Kidney epithelial cell (primary cell): ENCODE measurements around the gene OSBPL9. TPM values are rescaled to one million over a fixed set of nuclear protein-coding genes. Genes with fewer than 3 reads are reported as not detected.

Experiments used
- DNase-seq: peaks from one replicate; pipeline ENCODE4 v3.0.0-alpha.2; 2010; ENCODE audit warnings: low read depth
- H3K27me3 ChIP-seq: 2 replicates; pipeline ENCODE4 v1.6.0; 2011; ENCODE audit warnings: low read length; ENCODE audit not compliant: control insufficient read depth, insufficient read depth
- H3K36me3 ChIP-seq: 2 replicates; pipeline ENCODE4 v1.5.1; 2011; ENCODE audit warnings: low read length; ENCODE audit not compliant: control insufficient read depth, insufficient read depth
- H3K4me3 ChIP-seq: 2 replicates; pipeline ENCODE4 v1.5.1; 2011; ENCODE audit warnings: low read depth, mild to moderate bottlenecking, control low read depth, low read length
- total RNA-seq: library from RNA; depleted of rRNA; stranded (reverse); fragments of >200 nt; gene quantifications from 2 replicates; pipeline ENCODE4 v1.2.3, GENCODE V29; 2015
- TF ChIP-seq, protein P1 (sequence below): IDR thresholded peaks from 2 replicates; pipeline ENCODE4 v1.5.1; 2011; ENCODE audit warnings: mild to moderate bottlenecking, moderate library complexity, low read length, control low read depth, inconsistent platforms; ENCODE audit not compliant: insufficient read depth, poor library complexity, severe bottlenecking

Gene OSBPL9
- total RNA-seq, 1 donor from 2014 or later, result 94.1 TPM

DNA sequence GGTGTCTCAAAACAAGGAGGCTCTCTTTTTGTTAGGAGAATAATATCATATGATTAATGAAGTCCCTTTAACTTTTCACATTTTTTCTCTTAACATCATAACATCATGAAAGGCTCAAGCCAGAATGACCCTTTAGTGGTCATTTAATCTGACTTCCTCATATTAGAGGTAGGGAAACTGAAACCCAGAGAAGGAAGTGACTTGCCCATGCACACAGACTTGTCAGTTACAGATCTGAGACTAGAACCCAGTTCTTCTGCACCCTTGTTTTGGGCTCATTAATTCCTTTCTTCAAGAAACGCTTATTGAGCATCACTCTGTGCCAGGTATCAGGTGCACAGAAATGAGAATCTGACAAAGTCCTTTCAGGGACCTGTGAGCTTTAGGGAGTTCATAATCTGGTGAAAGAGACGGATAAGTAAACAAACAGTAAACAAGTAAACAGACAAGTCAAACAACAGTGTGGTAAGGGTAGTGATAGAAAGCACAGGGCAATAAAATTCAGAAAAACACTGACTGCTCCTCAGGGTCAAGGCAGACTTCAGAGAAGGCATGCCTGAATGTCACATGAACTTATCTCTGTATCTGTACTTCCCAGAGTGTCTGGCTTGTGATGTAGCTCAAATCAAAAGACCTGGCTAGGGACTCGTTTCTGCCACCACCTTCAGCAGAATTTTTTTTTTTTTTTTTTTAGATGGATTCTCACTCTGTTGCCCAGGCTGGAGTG is 38.3 kb upstream of the OSBPL9 start:
- DNase-seq, result no peak
- TF ChIP-seq, protein P1, sequence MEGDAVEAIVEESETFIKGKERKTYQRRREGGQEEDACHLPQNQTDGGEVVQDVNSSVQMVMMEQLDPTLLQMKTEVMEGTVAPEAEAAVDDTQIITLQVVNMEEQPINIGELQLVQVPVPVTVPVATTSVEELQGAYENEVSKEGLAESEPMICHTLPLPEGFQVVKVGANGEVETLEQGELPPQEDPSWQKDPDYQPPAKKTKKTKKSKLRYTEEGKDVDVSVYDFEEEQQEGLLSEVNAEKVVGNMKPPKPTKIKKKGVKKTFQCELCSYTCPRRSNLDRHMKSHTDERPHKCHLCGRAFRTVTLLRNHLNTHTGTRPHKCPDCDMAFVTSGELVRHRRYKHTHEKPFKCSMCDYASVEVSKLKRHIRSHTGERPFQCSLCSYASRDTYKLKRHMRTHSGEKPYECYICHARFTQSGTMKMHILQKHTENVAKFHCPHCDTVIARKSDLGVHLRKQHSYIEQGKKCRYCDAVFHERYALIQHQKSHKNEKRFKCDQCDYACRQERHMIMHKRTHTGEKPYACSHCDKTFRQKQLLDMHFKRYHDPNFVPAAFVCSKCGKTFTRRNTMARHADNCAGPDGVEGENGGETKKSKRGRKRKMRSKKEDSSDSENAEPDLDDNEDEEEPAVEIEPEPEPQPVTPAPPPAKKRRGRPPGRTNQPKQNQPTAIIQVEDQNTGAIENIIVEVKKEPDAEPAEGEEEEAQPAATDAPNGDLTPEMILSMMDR, result no peak
- Histone ChIP-seq H3K27me3 (no peaks in the 10 kb centered on the region), H3K4me3 (no peak overlapping the region), H3K36me3 (no peaks in the 10 kb centered on the region)

DNA sequence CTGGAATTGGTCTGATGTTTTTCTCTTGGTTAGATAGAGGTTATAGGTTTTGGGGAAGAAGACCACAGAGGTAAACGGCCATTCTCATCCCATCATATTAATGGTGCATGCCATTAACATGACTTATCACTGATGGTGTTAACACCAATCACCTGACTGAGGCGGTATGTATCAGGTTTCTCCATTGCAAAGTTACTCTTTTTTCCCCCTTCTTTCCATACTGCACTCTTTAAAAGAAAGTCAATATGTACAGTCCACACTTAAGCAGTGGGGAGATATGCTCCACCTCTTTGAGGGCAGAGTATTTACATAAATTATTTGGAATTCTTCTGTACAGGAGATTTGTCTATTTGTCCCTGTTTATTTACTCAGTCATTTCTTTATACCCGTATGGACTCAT is 35.7 kb upstream of the OSBPL9 start:
- H3K27me3 ChIP-seq, result no peaks in the 10 kb centered on the region
- TF ChIP-seq, protein P1, result no peak
- no peak for DNase-seq

DNA sequence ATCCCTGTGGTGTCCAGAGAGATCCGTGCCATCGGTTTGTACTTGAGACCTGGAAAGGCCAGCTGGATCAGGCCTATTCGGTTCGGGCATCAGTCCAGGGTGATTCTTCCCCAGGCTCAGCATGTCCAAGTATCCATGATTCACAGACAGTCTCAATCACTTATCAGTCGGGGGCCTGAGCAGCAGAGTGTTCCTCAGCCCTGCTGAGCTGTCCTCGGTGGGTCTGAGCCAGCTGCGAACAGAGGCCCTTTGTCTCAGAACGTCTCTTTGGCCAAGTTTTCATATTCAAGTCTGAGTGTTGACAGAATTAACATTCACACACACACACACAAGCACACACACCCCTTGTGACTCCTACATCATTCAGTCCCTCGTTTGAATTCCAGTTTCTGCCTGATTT is 33.4 kb upstream of the OSBPL9 start:
- TF ChIP-seq, protein P1, result no peak
- DNase-seq, result no peak
- H3K4me3 ChIP-seq, result no peak overlapping the region

More for the DNA sequence above, 35.7 kb upstream of the OSBPL9 start:
- Histone ChIP-seq H3K4me3 (no peak overlapping the region), H3K36me3 (no peaks in the 10 kb centered on the region)

DNA sequence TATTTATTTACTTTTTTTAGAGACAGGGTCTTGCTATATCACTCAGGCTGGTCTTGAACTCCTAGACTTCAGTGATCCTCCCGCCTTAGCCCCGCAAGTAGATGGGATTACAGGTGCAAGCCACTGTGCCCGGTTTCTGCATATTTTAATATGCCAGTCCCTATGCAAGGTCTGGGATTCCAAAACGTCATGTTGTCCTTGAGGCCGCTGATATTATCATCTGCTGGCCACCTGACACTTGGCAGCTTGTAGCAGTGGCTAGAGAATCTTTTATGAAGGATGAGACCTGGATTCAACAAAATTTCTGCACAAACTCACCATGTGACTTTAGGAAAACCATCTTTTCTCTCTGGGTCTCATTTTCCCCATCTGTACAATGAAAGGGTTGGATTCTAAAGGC is 32.9 kb upstream of the OSBPL9 start:
- no peak overlapping the region for H3K4me3 ChIP-seq
- DNase-seq, result no peak
- no peaks in the 10 kb centered on the region for H3K27me3 ChIP-seq
- TF ChIP-seq, protein P1, result no peak
- H3K36me3 ChIP-seq, result no peaks in the 10 kb centered on the region

More for the DNA sequence above, 33.4 kb upstream of the OSBPL9 start:
- Histone ChIP-seq H3K27me3 (no peaks in the 10 kb centered on the region), H3K36me3 (no peaks in the 10 kb centered on the region)

DNA sequence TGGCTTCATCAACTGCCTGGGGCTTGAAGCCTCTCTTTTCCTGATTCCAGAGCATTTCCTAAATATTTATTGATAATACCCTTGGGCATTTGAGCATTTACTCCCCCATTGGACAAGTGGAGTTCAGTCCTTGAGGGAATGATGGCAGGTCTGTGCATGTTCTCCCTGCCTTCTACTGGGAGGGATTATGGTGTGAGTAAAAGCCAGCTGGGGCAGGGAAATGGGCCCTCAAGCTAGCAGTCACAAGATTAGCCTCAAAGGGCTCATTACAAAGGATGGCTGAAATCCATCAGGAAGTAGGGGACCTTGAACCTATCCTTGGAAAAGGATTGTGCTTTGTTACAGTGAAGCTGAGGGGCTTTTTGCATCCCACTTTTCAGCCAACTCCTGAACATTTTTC is 24.2 kb upstream of the OSBPL9 start:
- DNase-seq, result no peak
- no peak overlapping the region for H3K4me3 ChIP-seq
- TF ChIP-seq, protein P1, result no peak
- no peaks in the 10 kb centered on the region for H3K36me3 ChIP-seq
- no peaks in the 10 kb centered on the region for H3K27me3 ChIP-seq

DNA sequence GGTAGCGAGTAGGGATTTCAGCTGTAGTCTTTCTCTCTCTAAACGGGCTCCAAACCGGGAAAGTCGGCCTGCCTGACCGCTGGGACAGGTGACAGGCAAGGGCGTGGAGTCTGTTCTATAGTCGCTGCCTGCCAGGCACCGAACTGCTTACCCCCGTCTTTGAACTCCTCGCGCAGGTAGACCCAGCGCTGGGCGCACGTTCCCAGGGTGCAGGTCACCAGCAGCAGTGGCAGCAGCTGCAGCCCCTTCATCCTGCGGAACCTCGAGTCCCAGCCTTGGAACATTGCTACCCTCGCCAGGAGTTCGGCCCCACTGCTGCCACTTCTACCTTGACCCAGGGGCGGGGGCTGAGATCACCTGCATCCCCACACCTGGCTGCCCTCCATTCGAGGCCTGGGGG is 22.2 kb upstream of the OSBPL9 start:
- H3K27me3 ChIP-seq, result no peaks in the 10 kb centered on the region
- no peak for DNase-seq
- H3K4me3 ChIP-seq, result no peak overlapping the region
- TF ChIP-seq, protein P1, result no peak
- no peaks in the 10 kb centered on the region for H3K36me3 ChIP-seq
